ENCODE results near the gene NRXN3. TPM values are rescaled to one million over a fixed set of nuclear protein-coding genes. Genes with fewer than 3 reads are reported as not detected.

Gene NRXN3
- total RNA-seq, 6 experiments from 2014 or later, result 0.07 to 0.28 (median 0.11) TPM; not detected in 2

GRCh38 chr14:79467835-79468234 lies 1297.7 kb downstream of the NRXN3 start:
- peaks cover 13% of the 10 kb centered on the region; the same call in 1 of the 2 replicates for H3K9me3 Mint-ChIP-seq
- no peak overlapping the region for H3K27ac Mint-ChIP-seq
- no peak overlapping the region for H3K4me3 Mint-ChIP-seq
- DNase-seq, result no peak
- no peaks in the 10 kb centered on the region for H3K27me3 Mint-ChIP-seq (ENCODE audit: insufficient read depth)
- no peak for TF ChIP-seq CTCF (IDR thresholded peaks at IDR 0.05)
- no peaks in the 10 kb centered on the region for H3K4me1 Mint-ChIP-seq (ENCODE audit: low read depth)
- no peaks in the 10 kb centered on the region for H3K36me3 Mint-ChIP-seq (ENCODE audit: low read depth)

DNA sequence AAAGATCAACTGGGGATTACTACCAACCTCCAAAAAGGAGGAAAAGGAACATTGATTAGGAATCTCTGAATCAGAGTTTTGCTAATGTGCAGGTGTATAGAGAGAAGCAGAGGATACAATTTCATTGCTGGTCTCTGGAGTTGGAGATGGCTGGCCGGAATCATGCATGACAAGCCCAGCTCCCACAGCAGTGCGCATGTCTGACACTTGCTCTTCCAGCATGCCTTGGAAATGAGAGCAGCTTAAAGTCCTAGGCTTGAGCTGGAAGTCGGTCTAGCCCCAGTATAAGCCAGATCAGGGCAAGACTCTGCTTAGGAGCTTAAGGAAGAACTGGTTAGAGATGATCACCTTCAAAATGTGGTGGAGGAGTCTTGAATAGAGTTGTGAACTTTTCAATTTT lies 1298.3 kb downstream of the NRXN3 start:
- no peaks in the 10 kb centered on the region for H3K36me3 Mint-ChIP-seq (ENCODE audit: low read depth)
- H3K4me3 Mint-ChIP-seq, result no peak overlapping the region
- H3K4me1 Mint-ChIP-seq (ENCODE audit: low read depth), result no peaks in the 10 kb centered on the region
- H3K27ac Mint-ChIP-seq, result no peak overlapping the region
- no peak for DNase-seq
- H3K27me3 Mint-ChIP-seq (ENCODE audit: insufficient read depth), result no peaks in the 10 kb centered on the region; the same call in 1 of the 2 replicates
- TF ChIP-seq CTCF (IDR thresholded peaks at IDR 0.05), result no peak
- peaks cover 16% of the 10 kb centered on the region; the same call in 1 of the 2 replicates for H3K9me3 Mint-ChIP-seq

DNA sequence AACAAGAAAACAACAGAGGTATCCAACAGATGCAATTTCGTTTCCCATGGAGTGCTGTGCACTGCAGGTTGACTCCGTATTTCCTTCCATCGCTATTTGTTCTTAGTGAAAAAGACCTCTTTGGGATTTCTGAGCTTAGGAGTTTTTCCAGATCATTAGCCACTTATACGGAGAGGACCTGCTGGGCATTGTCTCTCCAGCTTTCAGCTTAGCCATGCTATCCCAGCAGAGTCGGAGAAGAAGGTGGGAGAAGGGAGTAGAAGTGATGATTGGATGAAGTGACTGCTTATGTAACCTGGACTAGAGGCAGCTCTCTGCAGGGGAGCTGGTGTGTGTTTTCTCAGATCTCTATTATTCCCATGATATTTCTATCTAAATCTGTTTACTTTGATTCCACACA lies 1303.5 kb downstream of the NRXN3 start:
- Mint-ChIP-seq H3K4me3 (no peak overlapping the region), H3K36me3 (ENCODE audit: low read depth) (no peaks in the 10 kb centered on the region), H3K4me1 (ENCODE audit: low read depth) (no peaks in the 10 kb centered on the region), H3K9me3 (peaks cover 17% of the 10 kb centered on the region), H3K27ac (no peak overlapping the region), H3K27me3 (ENCODE audit: insufficient read depth) (no peaks in the 10 kb centered on the region; the same call in 1 of the 2 replicates)
- no peak for TF ChIP-seq CTCF (IDR thresholded peaks at IDR 0.05)
- DNase-seq, result no peak

- Mint-ChIP-seq H3K27ac (no peak overlapping the region), H3K27me3 (ENCODE audit: insufficient read depth) (no peaks in the 10 kb centered on the region; the same call in 1 of the 2 replicates), H3K4me3 (no peak overlapping the region), H3K9me3 (peaks cover 30% of the 10 kb centered on the region), H3K36me3 (ENCODE audit: low read depth) (no peaks in the 10 kb centered on the region; the same call in 1 of the 2 replicates), H3K4me1 (ENCODE audit: low read depth) (no peaks in the 10 kb centered on the region)
- DNase-seq, result no peak
- TF ChIP-seq CTCF (IDR thresholded peaks at IDR 0.05), result no peak
Observed at GRCh38 chr14:79475887-79476532, 1305.8 kb downstream of the NRXN3 start.

- TF ChIP-seq CTCF (IDR thresholded peaks at IDR 0.05), result no peak
- no peaks in the 10 kb centered on the region; the same call in 1 of the 2 replicates for H3K27me3 Mint-ChIP-seq (ENCODE audit: insufficient read depth)
- H3K27ac Mint-ChIP-seq, result no peak overlapping the region
- H3K4me3 Mint-ChIP-seq, result no peak overlapping the region
- H3K4me1 Mint-ChIP-seq (ENCODE audit: low read depth), result no peaks in the 10 kb centered on the region
- H3K9me3 Mint-ChIP-seq, result peaks cover 28% of the 10 kb centered on the region
- no peak for DNase-seq
- no peaks in the 10 kb centered on the region; the same call in 1 of the 2 replicates for H3K36me3 Mint-ChIP-seq (ENCODE audit: low read depth)
Observed at GRCh38 chr14:79476552-79476951, 1306.4 kb downstream of the NRXN3 start.
